Astrocyte of the cerebellum (primary cell): ENCODE data around the gene TMEM192.
"Not testable (repeated sequence)": the region's sequence is repeated elsewhere in the genome, so short reads cannot be mapped to it uniquely, and the experiment has no call there.

Experiments used
- DNase-seq: peaks from one replicate; pipeline ENCODE4 v3.0.0-alpha.2; 2011; ENCODE audit warnings: low read depth
- H3K4me3 ChIP-seq: 2 replicates; pipeline ENCODE4 v1.5.1; 2011; ENCODE audit warnings: mild to moderate bottlenecking, low read depth, low read length, moderate library complexity
- in situ Hi-C: cut with HindIII; loops from 2 replicates; pipeline ENCODE4 v1.10.0; 2017; ENCODE audit warnings: low sequenced_read_pairs
- TF ChIP-seq, protein P1 (sequence below): IDR thresholded peaks from 2 replicates; pipeline ENCODE4 v1.5.1; 2012; ENCODE audit warnings: low read length, low read depth, moderate library complexity, mild to moderate bottlenecking; ENCODE audit errors: missing control alignments

Gene TMEM192

GRCh38 chr4:165055601-165056000, 57.1 kb downstream of the TMEM192 start:
- TF ChIP-seq, protein P1, sequence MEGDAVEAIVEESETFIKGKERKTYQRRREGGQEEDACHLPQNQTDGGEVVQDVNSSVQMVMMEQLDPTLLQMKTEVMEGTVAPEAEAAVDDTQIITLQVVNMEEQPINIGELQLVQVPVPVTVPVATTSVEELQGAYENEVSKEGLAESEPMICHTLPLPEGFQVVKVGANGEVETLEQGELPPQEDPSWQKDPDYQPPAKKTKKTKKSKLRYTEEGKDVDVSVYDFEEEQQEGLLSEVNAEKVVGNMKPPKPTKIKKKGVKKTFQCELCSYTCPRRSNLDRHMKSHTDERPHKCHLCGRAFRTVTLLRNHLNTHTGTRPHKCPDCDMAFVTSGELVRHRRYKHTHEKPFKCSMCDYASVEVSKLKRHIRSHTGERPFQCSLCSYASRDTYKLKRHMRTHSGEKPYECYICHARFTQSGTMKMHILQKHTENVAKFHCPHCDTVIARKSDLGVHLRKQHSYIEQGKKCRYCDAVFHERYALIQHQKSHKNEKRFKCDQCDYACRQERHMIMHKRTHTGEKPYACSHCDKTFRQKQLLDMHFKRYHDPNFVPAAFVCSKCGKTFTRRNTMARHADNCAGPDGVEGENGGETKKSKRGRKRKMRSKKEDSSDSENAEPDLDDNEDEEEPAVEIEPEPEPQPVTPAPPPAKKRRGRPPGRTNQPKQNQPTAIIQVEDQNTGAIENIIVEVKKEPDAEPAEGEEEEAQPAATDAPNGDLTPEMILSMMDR, result no peak
- in situ Hi-C loops, result no loop called here
- DNase-seq, result no peak
- no peak overlapping the region for H3K4me3 ChIP-seq

- TF ChIP-seq, protein P1, result no peak
- no peak for DNase-seq
- H3K4me3 ChIP-seq, result no peak within 1 kb of the TSS
- in situ Hi-C loops, result no loop called here
Measured at GRCh38 chr4:165053645-165054044, 59.0 kb downstream of the TMEM192 start, which contains the start of gene TRIM75. Gene TRIM75 (plus strand): TSS chr4:165053866. CDS start chr4:165059148, 5,282 bp downstream.

DNA sequence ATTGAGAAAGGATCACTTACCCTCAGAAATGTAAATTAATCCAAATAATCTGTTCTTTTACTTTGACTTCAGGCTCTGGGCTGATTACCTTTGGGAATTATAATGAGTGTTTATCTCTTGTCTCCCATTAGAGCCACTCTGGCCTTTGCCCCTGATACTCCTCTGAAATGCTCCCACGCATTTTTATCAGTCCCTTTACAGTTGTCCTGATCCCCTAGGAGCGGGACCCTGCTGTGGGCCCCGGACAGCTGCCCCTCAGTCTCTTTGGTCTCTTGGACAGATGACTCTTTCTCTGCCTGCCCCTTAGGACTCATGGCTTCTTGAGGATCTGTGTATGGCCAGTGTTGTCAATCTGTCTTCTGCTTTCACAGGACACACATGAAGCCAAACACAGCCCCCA, 60.0 kb downstream of the TMEM192 start:
- in situ Hi-C loops, result no loop called here
- H3K4me3 ChIP-seq, result no peak overlapping the region
- DNase-seq, result no peak
- TF ChIP-seq, protein P1, result no peak

DNA sequence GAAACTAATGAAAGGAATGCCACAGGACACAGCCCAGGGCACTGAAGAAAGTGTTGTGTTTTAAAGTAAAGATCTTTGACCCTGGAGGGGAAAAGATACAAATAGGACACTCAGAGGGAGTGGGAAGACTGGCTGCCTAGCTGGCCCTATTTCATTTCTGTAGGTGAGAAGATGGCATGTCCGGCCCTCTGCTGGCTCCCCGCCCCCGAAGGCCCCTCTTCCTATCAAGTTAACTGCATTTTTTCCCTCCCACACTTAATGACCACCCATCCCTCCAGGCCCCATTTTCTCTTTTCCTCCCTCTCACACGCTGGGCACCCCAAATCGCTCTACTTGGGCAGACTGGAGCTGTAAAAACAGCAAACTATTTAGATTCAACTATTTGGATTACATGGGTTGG, 64.5 kb downstream of the TMEM192 start:
- DNase-seq, result no peak
- in situ Hi-C loops, result no loop called here
- TF ChIP-seq, protein P1, result no peak
- H3K4me3 ChIP-seq, result no peak overlapping the region

GRCh38 chr4:165031436-165032211, 81.0 kb downstream of the TMEM192 start, which contains the start of gene TRIM60:
Gene TRIM60 (plus strand): TSS chr4:165031999. CDS start chr4:165040073, 8,074 bp downstream.
- TF ChIP-seq, protein P1, result no peak
- in situ Hi-C loops, result no loop called here
- no peak within 1 kb of the TSS for H3K4me3 ChIP-seq
- DNase-seq, result no peak

- TF ChIP-seq, protein P1, result no peak
- in situ Hi-C loops, result no loop called here
- H3K4me3 ChIP-seq, result no peak overlapping the region
- no peak for DNase-seq
Measured at GRCh38 chr4:165027762-165028402, 84.8 kb downstream of the TMEM192 start.

DNA sequence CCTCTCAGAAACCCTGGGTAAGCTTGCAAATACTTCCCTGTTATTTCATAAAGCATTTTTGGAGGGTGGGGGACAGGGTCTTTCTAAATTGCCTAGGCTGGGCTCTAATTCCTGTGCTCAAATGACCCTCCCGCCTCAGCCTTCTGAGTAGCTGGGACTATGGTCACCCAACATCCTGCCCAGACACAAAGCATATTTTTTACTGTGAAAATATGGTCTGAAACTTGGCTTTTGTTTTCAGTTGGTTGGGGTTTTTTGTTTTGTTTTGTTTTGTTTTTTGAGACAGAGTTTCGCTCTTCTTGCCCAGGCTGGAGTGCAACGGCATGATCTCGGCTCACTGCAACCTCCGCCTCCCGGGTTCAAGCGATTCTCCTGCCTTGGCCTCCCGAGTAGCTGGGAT, 86.9 kb downstream of the TMEM192 start:
- H3K4me3 ChIP-seq, in situ Hi-C loops, DNase-seq: not testable (repeated sequence)
